Activated CD8-positive, alpha-beta memory T cell treated with anti-CD3 and anti-CD28 coated beads, Interleukin-2, amount 50 U/mL, for 24 hours (primary cell): ENCODE results near the gene REEP3.

Experiments
- DNase-seq: peaks from one replicate; pipeline ENCODE4 v3.0.0-alpha.2; 2020; ENCODE audit errors: extremely low read depth

REEP3 gene

GRCh38 chr10:63506554-63506953 is 14.6 kb upstream of the REEP3 start:
- DNase-seq = no peak

GRCh38 chr10:63515002-63515763 is 6.0 kb upstream of the REEP3 start:
- DNase-seq = no peak

- no peak for DNase-seq
Observed at GRCh38 chr10:63516207-63516606, 5.0 kb upstream of the REEP3 start.

GRCh38 chr10:63518690-63519288 is 2.4 kb upstream of the REEP3 start:
- DNase-seq = no peak

GRCh38 chr10:63521416-63522276 is 445 bp downstream of the REEP3 start:
- DNase-seq = no peak

GRCh38 chr10:63522277-63522687 is 1.1 kb downstream of the REEP3 start:
- DNase-seq = no peak

- no peak for DNase-seq
Observed at GRCh38 chr10:63522995-63523394, 1.8 kb downstream of the REEP3 start.

GRCh38 chr10:63525021-63525420 is 3.8 kb downstream of the REEP3 start:
- DNase-seq = no peak

- DNase-seq = no peak
Observed at GRCh38 chr10:63527401-63527800, 6.2 kb downstream of the REEP3 start.

GRCh38 chr10:63528084-63528744 is 7.0 kb downstream of the REEP3 start:
- no peak for DNase-seq

GRCh38 chr10:63530409-63530808 is 9.2 kb downstream of the REEP3 start:
- DNase-seq = no peak

GRCh38 chr10:63534723-63535122 is 13.5 kb downstream of the REEP3 start:
- no peak for DNase-seq

GRCh38 chr10:63536698-63537097 is 15.5 kb downstream of the REEP3 start:
- no peak for DNase-seq

- DNase-seq = no peak
Observed at GRCh38 chr10:63537536-63537935, 16.3 kb downstream of the REEP3 start.

- DNase-seq = no peak
Observed at GRCh38 chr10:63539377-63539776, 18.2 kb downstream of the REEP3 start.

GRCh38 chr10:63539994-63540393 is 18.8 kb downstream of the REEP3 start:
- DNase-seq = no peak

GRCh38 chr10:63542835-63543575 is 21.8 kb downstream of the REEP3 start:
- no peak for DNase-seq

- no peak for DNase-seq
Observed at GRCh38 chr10:63543576-63543962, 22.4 kb downstream of the REEP3 start.

GRCh38 chr10:63544418-63544817 is 23.2 kb downstream of the REEP3 start:
- DNase-seq = no peak

- no peak for DNase-seq
Observed at GRCh38 chr10:63547628-63548360, 26.6 kb downstream of the REEP3 start.

- no peak for DNase-seq
Observed at GRCh38 chr10:63548860-63549259, 27.7 kb downstream of the REEP3 start.
